NT2/D1 (cell line): ENCODE measurements around the gene GFOD1.

Experiments
- YY1 ChIP-seq: IDR thresholded peaks from 2 replicates; pipeline ENCODE4 v1.6.1; 2011; ENCODE audit not compliant: insufficient read length, insufficient read depth
- ZNF274 ChIP-seq: IDR thresholded peaks from 2 replicates; pipeline ENCODE4 v1.6.1; 2011; ENCODE audit warnings: mild to moderate bottlenecking, low read depth, low read length

DNA sequence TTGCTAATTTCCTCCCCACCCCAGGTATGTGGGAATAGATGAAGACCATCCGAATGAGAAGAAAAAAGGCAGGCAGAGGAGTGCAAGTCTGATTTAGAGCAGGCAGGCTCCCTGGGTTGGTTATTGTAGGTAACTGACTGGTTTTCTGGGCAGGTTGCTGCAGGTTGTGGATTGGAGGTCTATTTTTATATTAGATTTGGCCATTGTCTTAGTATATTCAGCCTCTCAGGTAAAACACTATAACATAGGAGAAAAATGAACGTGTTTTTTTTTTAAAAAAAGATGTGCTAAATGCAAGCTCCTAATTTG, 158.6 kb downstream of the GFOD1 start:
- no peak for TF ChIP-seq YY1
- no peak for TF ChIP-seq ZNF274
